Naive B cell (primary cell): ENCODE data around the gene CD34. TPM values are rescaled to one million over a fixed set of nuclear protein-coding genes. Genes with fewer than 3 reads are reported as not detected.
"Not testable (repeated sequence)": the region's sequence is repeated elsewhere in the genome, so short reads cannot be mapped to it uniquely, and the experiment has no call there.

ENCODE experiments used
- ATAC-seq, 2 donors: fragments of 150-1000 bp; cut with Tn5 transposase; 2 replicates each; pipeline ENCODE4 v1.10.0; 2021; ENCODE audit warnings: low read depth in 2 of 2, mild to moderate bottlenecking in 2 of 2, moderate library complexity in 2 of 2
- DNase-seq: peaks from one replicate; pipeline ENCODE4 v3.0.0; 2022
- H3K27ac Mint-ChIP-seq, 6 donors: one replicate each; pipeline ENCODE4 v1.8.0; 2020 to 2022; ENCODE audit warnings: mild to moderate bottlenecking in 6 of 6, mixed read lengths in 6 of 6, moderate library complexity in 5 of 6, inconsistent platforms in 2 of 6
- H3K27me3 Mint-ChIP-seq, 3 donors: one replicate each; pipeline ENCODE4 v1.8.0; 2021 to 2022; ENCODE audit warnings: mixed read lengths in 3 of 3, mild to moderate bottlenecking in 1 of 3
- H3K36me3 Mint-ChIP-seq, 2 donors: one replicate each; pipeline ENCODE4 v1.8.0; 2020 to 2022; ENCODE audit warnings: mixed read lengths in 2 of 2, inconsistent platforms in 1 of 2, mild to moderate bottlenecking in 1 of 2
- H3K4me1 Mint-ChIP-seq, 3 donors: one replicate each; pipeline ENCODE4 v1.8.0; 2020 to 2022; ENCODE audit warnings: mixed read lengths in 3 of 3, inconsistent platforms in 1 of 3, mild to moderate bottlenecking in 1 of 3, moderate library complexity in 1 of 3
- H3K4me3 Mint-ChIP-seq, 8 donors: one replicate each; pipeline ENCODE4 v1.8.0; 2020 to 2022; ENCODE audit warnings: mild to moderate bottlenecking in 8 of 8, mixed read lengths in 8 of 8, moderate library complexity in 8 of 8, inconsistent platforms in 2 of 8
- H3K9me3 Mint-ChIP-seq, 7 donors: one replicate each; pipeline ENCODE4 v1.8.0; 2020 to 2022; ENCODE audit warnings: mixed read lengths in 7 of 7, mild to moderate bottlenecking in 5 of 7, inconsistent platforms in 2 of 7, moderate library complexity in 1 of 7
- polyA plus RNA-seq, 6 donors: library from polyadenylated mRNA; unstranded; fragments of 300-500 nt; fragmentation: Illumina TruSeq; gene quantifications; one replicate each; pipeline ENCODE4 v1.2.3, GENCODE V29; 2021; ENCODE audit warnings: low read depth in 6 of 6

CD34 gene
- polyA plus RNA-seq, 6 donors from 2014 or later = not detected

DNA sequence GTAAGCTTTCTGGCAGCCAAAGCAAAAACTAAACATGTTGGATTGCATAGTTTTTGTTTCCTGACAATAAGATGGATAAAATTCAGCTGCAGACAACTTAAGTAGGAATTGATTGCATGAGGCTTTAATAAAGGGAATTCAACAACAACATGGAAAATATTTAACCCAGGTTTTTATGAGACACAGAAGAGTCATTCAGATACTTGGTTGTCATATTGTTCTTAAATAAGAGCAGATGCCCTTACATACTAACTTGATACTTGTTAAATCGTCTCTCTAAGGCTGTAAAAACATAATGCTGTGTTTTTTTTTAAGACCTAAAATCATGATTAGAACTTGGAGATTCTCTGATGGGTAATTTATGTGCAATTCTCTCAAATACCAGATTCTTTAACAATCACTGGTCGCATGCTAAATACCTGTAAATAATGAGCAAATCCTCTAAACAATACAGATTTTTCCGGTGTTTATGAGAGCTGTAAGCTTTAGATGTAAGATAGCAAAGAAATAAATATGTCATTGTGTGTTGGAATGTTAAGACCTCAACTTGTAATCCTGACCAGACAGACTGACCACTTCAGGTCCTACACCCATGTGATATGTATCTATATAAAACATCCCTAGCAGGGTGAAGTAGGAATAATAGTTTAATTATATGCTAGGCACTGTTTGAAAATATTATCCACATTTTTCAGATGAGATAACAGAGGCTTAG is 37.8 kb upstream of the CD34 start:
- no peaks in the 10 kb centered on the region for H3K4me1 Mint-ChIP-seq
- no peaks in the 10 kb centered on the region for H3K27me3 Mint-ChIP-seq
- H3K4me3 Mint-ChIP-seq = no peak overlapping the region
- H3K9me3 Mint-ChIP-seq = no peaks in the 10 kb centered on the region
- H3K36me3 Mint-ChIP-seq = no peaks in the 10 kb centered on the region
- H3K27ac Mint-ChIP-seq = no peak overlapping the region
- DNase-seq (no peak), ATAC-seq (no peak)

DNA sequence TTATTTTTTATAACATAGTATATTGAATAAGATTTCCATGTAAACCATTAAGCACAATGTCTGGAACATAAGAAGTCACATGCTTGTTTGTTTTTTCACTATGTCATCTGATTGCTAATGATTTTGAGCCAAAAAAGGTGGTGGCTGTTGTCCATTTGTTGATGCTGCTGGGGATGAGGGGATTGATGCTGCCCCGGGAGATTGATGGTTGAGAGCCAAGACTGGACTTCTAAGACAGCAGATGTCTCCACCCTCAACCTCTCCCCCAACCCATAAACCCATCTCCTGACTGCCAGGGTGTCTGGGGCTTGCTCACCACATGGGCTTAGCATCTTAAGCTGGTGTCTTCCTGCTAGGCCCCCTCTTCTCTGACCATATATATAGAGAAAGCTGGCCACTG is 35.8 kb upstream of the CD34 start:
- Mint-ChIP-seq H3K27ac (no peak overlapping the region), H3K27me3 (peaks cover 7 to 10% (median 7%) of the 10 kb centered on the region in 3 donors), H3K9me3 (no peaks in the 10 kb centered on the region), H3K4me3 (no peak overlapping the region), H3K36me3 (no peaks in the 10 kb centered on the region), H3K4me1 (peaks cover 4 to 7% (median 6%) of the 10 kb centered on the region in 3 donors)
- no peak for ATAC-seq
- no peak for DNase-seq

DNA sequence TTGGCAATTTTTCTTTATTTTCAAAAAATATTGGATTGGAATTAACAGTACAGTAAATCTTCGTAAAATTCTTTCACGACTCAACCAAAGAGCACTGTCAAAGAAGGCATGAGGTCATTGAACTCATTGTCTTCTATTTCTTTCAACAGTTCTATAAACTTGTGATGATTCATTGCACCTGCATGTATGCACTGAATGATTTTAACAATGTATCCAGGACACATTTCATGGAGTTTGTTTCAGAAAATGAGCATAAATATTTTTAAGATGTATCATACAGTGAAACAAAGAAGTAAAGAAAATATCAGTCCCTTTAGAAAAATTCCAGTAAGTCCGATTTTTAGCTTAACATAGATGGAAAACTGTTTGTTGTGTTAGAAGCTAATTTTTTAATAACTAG is 33.6 kb upstream of the CD34 start:
- H3K9me3 Mint-ChIP-seq = no peaks in the 10 kb centered on the region
- ATAC-seq = no peak
- H3K27me3 Mint-ChIP-seq = peaks cover 13 to 22% (median 17%) of the 10 kb centered on the region in 3 donors
- no peak for DNase-seq
- peaks cover 4 to 9% (median 6%) of the 10 kb centered on the region in 3 donors for H3K4me1 Mint-ChIP-seq
- H3K4me3 Mint-ChIP-seq = no peak overlapping the region
- no peak overlapping the region for H3K27ac Mint-ChIP-seq
- H3K36me3 Mint-ChIP-seq = no peaks in the 10 kb centered on the region

DNA sequence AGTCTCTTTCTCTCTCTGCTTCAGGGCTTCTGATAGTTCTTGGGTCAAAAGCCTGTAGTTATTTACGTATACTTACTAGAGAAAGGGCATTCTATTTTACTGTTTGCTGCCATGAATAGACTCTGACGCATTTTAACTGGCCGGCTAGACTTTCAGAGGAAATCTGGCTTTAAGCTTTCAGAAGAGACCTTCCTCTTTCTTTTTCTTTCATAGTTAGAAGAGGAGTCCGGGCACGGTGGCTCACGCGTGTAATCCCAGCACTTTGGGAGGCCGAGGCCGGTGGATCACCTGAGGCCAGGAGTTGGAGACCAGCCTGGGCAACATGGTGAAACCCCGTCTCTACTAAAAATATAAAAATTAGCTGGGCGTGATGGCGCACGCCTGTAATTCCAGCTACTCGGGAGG is 31.4 kb upstream of the CD34 start:
- H3K27ac Mint-ChIP-seq = peak overlapping the region in 3 of 6 donors; percentile 44 to 78 (median 68)
- not testable (repeated sequence) for H3K9me3 Mint-ChIP-seq, H3K4me1 Mint-ChIP-seq, H3K36me3 Mint-ChIP-seq
- peaks cover 13 to 23% (median 22%) of the 10 kb centered on the region in 3 donors for H3K27me3 Mint-ChIP-seq
- ATAC-seq = peak; percentile 72 to 83
- peak; percentile 17 for DNase-seq
- peak overlapping the region in 7 of 8 donors; percentile 25 to 76 (median 66) for H3K4me3 Mint-ChIP-seq

DNA sequence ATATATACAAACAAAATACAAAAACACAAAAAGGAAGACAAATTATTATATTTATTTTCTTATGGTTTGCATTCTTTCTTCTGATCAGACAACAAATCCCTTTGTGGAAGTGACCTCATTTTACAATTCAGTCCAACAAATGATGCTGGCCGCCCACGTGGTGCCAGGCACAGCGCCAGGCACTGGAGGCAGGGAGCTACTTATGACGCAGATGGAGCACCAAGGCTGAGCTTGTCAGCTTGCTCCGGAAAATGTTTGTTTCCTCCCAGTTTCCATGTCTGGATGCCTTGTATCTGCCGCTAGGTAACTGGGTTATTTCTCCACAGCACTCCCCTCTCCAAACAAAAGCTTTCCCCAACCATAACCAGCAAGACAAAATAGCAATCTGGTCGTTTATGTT is 30.7 kb upstream of the CD34 start:
- no peaks in the 10 kb centered on the region for H3K36me3 Mint-ChIP-seq
- peaks cover 13 to 23% (median 22%) of the 10 kb centered on the region in 3 donors for H3K27me3 Mint-ChIP-seq
- peaks cover 4 to 9% (median 6%) of the 10 kb centered on the region in 3 donors for H3K4me1 Mint-ChIP-seq
- peaks cover 0 to 5% (median 0%) of the 10 kb centered on the region in 7 donors for H3K9me3 Mint-ChIP-seq
- peak overlapping the region in 2 of 6 donors; percentile 68 to 78 for H3K27ac Mint-ChIP-seq
- DNase-seq = no peak
- ATAC-seq = no peak
- no peak overlapping the region for H3K4me3 Mint-ChIP-seq

DNA sequence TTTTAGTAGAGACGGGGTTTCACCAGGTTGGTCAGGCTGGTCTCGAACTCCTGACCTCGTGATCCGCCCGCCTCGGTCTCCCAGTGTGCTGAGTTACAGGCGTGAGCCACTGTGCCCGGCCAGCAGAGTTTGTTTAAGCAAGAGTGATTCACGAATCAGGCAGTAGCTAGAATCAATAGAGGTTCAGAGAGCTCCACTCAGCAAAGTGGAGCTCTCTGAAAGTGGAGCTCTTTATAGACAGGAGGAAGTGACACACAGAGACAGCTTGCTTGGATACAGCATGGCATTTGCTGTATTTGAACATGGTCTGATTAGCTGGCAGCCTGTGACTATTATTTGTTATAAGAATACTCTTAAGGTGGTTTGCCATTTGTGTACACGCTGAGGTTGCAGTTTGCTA is 27.1 kb upstream of the CD34 start:
- Mint-ChIP-seq H3K27me3 (peaks cover 13 to 23% (median 18%) of the 10 kb centered on the region in 3 donors), H3K27ac (no peak overlapping the region), H3K9me3 (peaks cover 3 to 32% (median 14%) of the 10 kb centered on the region in 7 donors), H3K4me3 (no peak overlapping the region), H3K4me1 (peaks cover 4 to 9% (median 6%) of the 10 kb centered on the region in 3 donors), H3K36me3 (peaks cover 0 to 7% of the 10 kb centered on the region in 2 donors)
- DNase-seq (no peak), ATAC-seq (no peak)

DNA sequence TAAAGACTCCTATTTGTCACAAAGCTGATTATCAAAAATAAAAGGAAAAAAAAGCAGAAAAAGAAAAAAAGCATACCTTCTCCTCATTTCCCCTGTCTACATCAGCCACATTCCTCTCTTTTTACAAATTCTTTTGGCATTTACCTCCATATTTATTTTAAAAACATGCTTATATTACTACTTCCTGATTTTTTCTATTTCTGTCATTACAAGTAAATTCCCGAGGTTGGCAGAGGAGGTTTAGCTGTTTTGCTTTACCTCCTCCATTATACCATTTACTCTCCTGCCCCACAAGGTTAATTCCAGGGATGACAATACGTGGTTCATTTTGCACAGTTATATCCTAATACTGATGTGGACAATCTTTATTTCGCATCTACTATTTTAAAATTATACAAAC is 26.3 kb upstream of the CD34 start:
- ATAC-seq (no peak), DNase-seq (no peak)
- H3K36me3 Mint-ChIP-seq = peaks cover 0 to 7% of the 10 kb centered on the region in 2 donors
- H3K27ac Mint-ChIP-seq = no peak overlapping the region
- H3K27me3 Mint-ChIP-seq = peaks cover 11 to 20% (median 17%) of the 10 kb centered on the region in 3 donors
- peaks cover 3 to 32% (median 14%) of the 10 kb centered on the region in 7 donors for H3K9me3 Mint-ChIP-seq
- no peak overlapping the region for H3K4me3 Mint-ChIP-seq
- peaks cover 1 to 6% (median 3%) of the 10 kb centered on the region in 3 donors for H3K4me1 Mint-ChIP-seq

DNA sequence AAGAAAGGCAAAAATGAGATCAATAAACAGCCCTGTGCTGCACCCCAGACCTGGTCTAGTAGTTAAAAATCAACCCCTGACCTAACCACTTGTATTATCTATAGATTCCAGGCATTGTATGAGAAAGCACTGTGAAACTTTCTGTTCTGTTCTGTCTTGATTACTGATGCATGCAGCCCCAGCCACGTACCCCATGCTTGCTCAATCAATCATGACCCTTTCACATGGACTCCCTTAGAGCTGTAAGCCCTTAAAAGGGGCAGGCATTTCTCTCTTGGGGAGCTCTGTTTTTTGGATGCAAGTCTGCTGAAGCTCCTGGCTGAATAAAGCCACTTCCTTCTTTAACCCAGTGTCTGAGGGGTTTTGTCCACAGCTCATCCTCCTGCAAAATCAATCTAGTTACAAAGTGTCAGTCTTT is 24.2 kb upstream of the CD34 start:
- Mint-ChIP-seq H3K9me3 (peaks cover 4 to 42% (median 14%) of the 10 kb centered on the region in 7 donors), H3K27me3 (peaks cover 3 to 9% (median 9%) of the 10 kb centered on the region in 3 donors), H3K27ac (no peak overlapping the region), H3K36me3 (peaks cover 4 to 7% of the 10 kb centered on the region in 2 donors), H3K4me1 (no peaks in the 10 kb centered on the region), H3K4me3 (no peak overlapping the region)
- ATAC-seq (peak; percentile 7 to 14), DNase-seq (no peak)

DNA sequence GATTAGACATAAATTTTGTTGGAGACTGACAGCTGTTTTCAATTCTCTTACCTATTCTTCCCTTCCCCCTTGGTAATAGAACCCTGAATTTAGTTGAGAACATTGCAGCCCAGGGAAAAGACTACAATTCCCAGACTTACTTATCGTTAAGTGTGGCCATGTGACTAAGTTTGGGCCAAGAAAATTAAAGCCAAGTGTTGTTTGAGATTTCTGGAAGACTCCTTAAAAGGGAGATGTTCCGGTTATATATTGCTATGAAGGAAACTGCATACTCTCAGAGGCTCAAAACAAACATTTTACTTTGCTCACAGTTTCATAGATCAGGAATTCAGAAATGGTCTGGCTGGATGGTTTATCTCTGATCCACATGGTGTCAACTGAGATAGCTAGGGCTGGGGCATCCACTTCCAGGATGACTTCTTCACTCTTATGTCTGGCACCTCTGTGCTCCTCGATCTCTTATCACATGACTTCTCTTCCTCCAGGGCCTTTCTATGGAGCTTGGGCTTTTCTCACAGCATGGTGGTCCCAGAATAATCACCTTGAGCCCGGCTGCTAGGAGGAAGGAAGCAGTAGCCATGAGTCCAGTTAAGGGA is 22.4 kb upstream of the CD34 start:
- Mint-ChIP-seq H3K4me3 (peak overlapping the region in 1 of 8 donors; percentile 44), H3K9me3 (peaks cover 4 to 47% (median 14%) of the 10 kb centered on the region in 7 donors), H3K27me3 (peaks cover 0 to 7% (median 0%) of the 10 kb centered on the region in 3 donors), H3K36me3 (peaks cover 6 to 7% of the 10 kb centered on the region in 2 donors), H3K27ac (no peak overlapping the region), H3K4me1 (no peaks in the 10 kb centered on the region)
- DNase-seq = no peak
- ATAC-seq = no peak

DNA sequence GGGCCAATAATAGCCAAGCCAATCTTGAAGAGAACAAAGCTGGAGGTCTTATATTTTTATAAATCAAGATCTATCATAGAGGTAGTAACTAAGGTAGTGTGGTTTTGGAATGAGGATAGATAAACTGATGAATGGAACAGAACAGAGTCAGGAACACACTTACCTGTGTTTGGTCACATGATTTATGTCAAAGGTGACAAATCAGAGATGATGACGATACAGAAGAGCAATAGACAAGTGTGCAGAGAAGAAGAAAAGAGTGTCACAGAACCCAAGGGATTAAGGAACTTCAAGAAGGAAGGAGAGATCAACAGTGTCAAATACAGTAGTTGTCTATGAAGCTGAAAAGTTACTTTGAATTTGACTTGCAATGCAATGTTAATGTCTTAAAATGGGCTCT is 16.1 kb upstream of the CD34 start:
- Mint-ChIP-seq H3K9me3 (peaks cover 0 to 15% (median 2%) of the 10 kb centered on the region in 7 donors), H3K4me1 (peaks cover 0 to 4% (median 0%) of the 10 kb centered on the region in 3 donors), H3K4me3 (no peak overlapping the region), H3K27me3 (peaks cover 20 to 29% (median 23%) of the 10 kb centered on the region in 3 donors), H3K27ac (no peak overlapping the region), H3K36me3 (peaks cover 0 to 6% of the 10 kb centered on the region in 2 donors)
- DNase-seq (no peak), ATAC-seq (no peak)

DNA sequence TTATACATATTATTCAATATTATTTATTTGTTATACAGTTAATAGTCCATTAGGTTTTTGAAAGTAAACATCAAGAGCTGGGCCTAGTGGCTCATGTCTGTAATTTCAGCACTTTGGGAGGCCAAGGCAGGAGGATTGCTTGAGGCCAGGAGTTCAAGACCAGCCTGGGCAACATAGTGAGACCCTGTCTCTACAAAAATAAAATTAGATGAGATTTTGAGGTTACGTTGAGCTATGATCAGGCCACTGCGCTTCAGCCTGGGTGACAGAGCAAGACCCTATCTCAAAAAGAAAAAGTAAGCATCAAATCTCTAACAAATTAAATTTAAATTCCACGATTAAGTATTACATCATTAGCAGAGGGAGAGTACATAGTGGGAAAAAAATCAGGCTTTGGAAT is 15.0 kb upstream of the CD34 start:
- not testable (repeated sequence) for H3K27ac Mint-ChIP-seq, ATAC-seq, DNase-seq, H3K4me1 Mint-ChIP-seq, H3K4me3 Mint-ChIP-seq, H3K36me3 Mint-ChIP-seq
- Mint-ChIP-seq H3K27me3 (peaks cover 30 to 37% (median 30%) of the 10 kb centered on the region in 3 donors), H3K9me3 (peaks cover 0 to 13% (median 2%) of the 10 kb centered on the region in 7 donors)

DNA sequence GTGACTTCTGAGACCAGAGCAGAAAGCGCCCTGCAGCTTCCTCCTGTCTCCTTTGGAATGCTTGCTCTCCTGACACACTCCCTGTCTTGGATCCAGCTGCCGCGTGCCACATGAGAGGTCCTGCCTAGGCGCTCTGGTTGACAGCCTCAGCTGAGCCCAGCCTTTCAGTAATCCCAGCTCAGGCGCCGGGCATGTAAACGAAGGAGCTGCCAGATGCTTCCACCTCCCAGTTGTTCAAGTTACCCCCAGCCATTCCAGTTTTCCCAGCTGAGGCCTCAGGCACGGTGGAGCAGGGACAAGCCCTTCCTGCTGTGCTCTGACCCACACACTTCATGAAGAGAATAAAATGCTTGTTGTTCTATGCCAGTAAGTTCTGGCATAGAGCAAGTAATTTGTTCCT is 14.3 kb upstream of the CD34 start:
- Mint-ChIP-seq H3K9me3 (peaks cover 0 to 5% (median 0%) of the 10 kb centered on the region in 7 donors), H3K27ac (no peak overlapping the region), H3K4me1 (peaks cover 0 to 4% (median under 1%) of the 10 kb centered on the region in 3 donors), H3K4me3 (no peak overlapping the region), H3K27me3 (peaks cover 33 to 41% (median 37%) of the 10 kb centered on the region in 3 donors), H3K36me3 (peaks cover 0 to 2% of the 10 kb centered on the region in 2 donors)
- ATAC-seq (no peak), DNase-seq (no peak)

DNA sequence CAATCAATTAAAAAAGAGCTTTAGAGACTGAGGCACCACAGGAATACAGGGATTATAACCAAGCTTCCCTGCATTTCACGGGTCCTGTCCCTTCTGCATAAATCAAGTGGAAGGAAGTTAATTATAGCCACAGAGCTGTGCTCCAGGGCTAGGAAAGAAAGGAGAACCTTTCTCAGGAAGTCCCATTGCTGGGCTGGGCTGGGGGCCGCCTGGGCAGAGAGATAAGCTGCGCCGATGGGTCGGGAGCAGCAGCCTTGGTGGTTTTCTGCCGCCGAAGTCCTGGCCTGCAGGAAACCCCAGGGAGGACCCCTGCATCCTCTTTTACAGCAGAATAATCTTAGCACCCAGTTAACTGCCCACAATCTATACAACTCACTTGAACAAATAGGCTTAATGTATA is 12.6 kb upstream of the CD34 start:
- no peak overlapping the region for H3K27ac Mint-ChIP-seq
- H3K27me3 Mint-ChIP-seq = peaks cover 34 to 49% (median 43%) of the 10 kb centered on the region in 3 donors
- no peak overlapping the region for H3K4me3 Mint-ChIP-seq
- H3K4me1 Mint-ChIP-seq = peaks cover 11 to 17% (median 12%) of the 10 kb centered on the region in 3 donors
- DNase-seq (no peak), ATAC-seq (no peak)
- no peaks in the 10 kb centered on the region for H3K36me3 Mint-ChIP-seq
- H3K9me3 Mint-ChIP-seq = no peaks in the 10 kb centered on the region

DNA sequence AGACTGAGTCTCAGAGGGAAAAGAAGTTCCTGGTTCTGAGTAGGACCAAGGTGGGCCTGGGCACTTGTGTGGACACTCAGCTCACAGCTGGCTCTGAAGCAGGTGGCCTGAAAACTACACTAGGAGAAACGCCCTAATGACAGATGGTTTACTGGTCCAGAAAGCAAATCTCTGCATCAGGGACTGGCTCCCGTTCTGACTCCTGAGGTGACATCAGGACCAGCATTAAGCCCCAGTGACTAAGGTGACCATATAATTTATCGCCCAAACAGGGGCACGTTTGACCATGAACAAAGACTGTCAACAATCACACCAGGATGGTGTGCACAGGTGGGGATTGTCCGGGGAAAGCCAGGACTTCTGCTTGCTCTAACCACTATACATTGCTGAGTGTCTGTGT is 12.2 kb upstream of the CD34 start:
- Mint-ChIP-seq H3K36me3 (no peaks in the 10 kb centered on the region), H3K9me3 (no peaks in the 10 kb centered on the region), H3K4me1 (peaks cover 11 to 17% (median 12%) of the 10 kb centered on the region in 3 donors), H3K4me3 (peak overlapping the region in 1 of 8 donors; percentile 30), H3K27ac (no peak overlapping the region), H3K27me3 (peaks cover 34 to 49% (median 46%) of the 10 kb centered on the region in 3 donors)
- ATAC-seq (no peak), DNase-seq (no peak)
